ENCODE measurements around the gene IL1RAP. TPM values are rescaled to one million over a fixed set of nuclear protein-coding genes. Genes with fewer than 3 reads are reported as not detected.

Gene IL1RAP
- total and polyA plus RNA-seq, 2 donors (not counting 3 experiments of a cell fraction or from before 2014, with no cell fraction given): 4.3 to 9.2 TPM

- Histone ChIP-seq H3K9ac (replicated peaks; ENCODE audit: extremely low read depth, insufficient read depth, low read length) (no peak overlapping the region), H3K9me1 (replicated peaks; ENCODE audit: control insufficient read depth, extremely low read depth, insufficient read depth, low read length) (no peaks in the 10 kb centered on the region), H3K9me3 (replicated peaks; ENCODE audit: control insufficient read depth, insufficient read depth, low read length) (no peaks in the 10 kb centered on the region), H3K36me3 (ENCODE audit: control insufficient read depth in 2 of 2, extremely low read depth in 1 of 2, insufficient read depth in 2 of 2, low read length in 2 of 2) (no peaks in the 10 kb centered on the region), H4K20me1 (replicated peaks; ENCODE audit: control insufficient read depth, extremely low read depth, insufficient read depth, low read length) (no peaks in the 10 kb centered on the region), H3K4me3 (replicated peaks in 1 of 3; ENCODE audit: insufficient read depth in 1 of 3, low read depth in 1 of 3, low read length in 3 of 3) (no peak overlapping the region), H3K4me1 (ENCODE audit: control insufficient read depth, extremely low read depth, insufficient read depth, low read length) (no peaks in the 10 kb centered on the region), H2AFZ (ENCODE audit: low read depth, low read length) (no peak overlapping the region), H3K27me3 (ENCODE audit: control insufficient read depth in 2 of 2, insufficient read depth in 2 of 2, low read length in 2 of 2) (no peaks in the 10 kb centered on the region), H3K79me2 (ENCODE audit: control insufficient read depth, insufficient read depth, low read length) (no peaks in the 10 kb centered on the region), H3K4me2 (ENCODE audit: insufficient read depth, low read length) (no peak overlapping the region), H3K27ac (ENCODE audit: insufficient read depth, low read depth, low read length) (no peak overlapping the region)
- POLR2A ChIA-PET: no interaction called here
- dilution Hi-C loops (cut with MboI; ENCODE audit: extremely low pct_ligation_motif_present, low sequenced_read_pairs): no loop called here
- TF ChIP-seq FOS (IDR thresholded peaks at IDR 0.05; ENCODE audit: borderline replicate concordance, insufficient read depth, low read length) (no peak), POLR2A (IDR thresholded peaks at IDR 0.05; ENCODE audit: low read depth, low read length) (no peak)
- no TSS peak for BruUV-seq (replicated peaks)
- DNase-seq (ENCODE audit: low read depth, low spot score) (no peak), FAIRE-seq (no peak)
- CTCF ChIA-PET: interaction anchor here (1.4 to 2.2 kb wide), 2 partner anchors 10 kb away, joined by 4 to 6 read pairs; no protein-coding TSS in a partner anchor
- intact Hi-C loops (cut with micrococcal nuclease): no loop called here
Observed at GRCh38 chr3:190524942-190525341, 11.1 kb downstream of the IL1RAP start.

- POLR2A ChIA-PET: no interaction called here
- no peaks in the 10 kb centered on the region for H3K27me3 ChIP-seq (ENCODE audit: control insufficient read depth in 2 of 2, insufficient read depth in 2 of 2, low read length in 2 of 2)
- no peaks in the 10 kb centered on the region for H3K9me3 ChIP-seq (replicated peaks; ENCODE audit: control insufficient read depth, insufficient read depth, low read length)
- no peak overlapping the region for H2AFZ ChIP-seq (ENCODE audit: low read depth, low read length)
- TF ChIP-seq FOS (IDR thresholded peaks at IDR 0.05; ENCODE audit: borderline replicate concordance, insufficient read depth, low read length) (no peak), GATA2 (IDR thresholded peaks at IDR 0.05; ENCODE audit: insufficient read depth, insufficient read length, low read depth, low read length) (no peak), CTCF (IDR thresholded peaks at IDR 0.05; ENCODE audit: extremely low read depth in 1 of 2, insufficient read depth in 1 of 2, low read depth in 1 of 2, low read length in 2 of 2) (no peak)
- H3K9me1 ChIP-seq (replicated peaks; ENCODE audit: control insufficient read depth, extremely low read depth, insufficient read depth, low read length): no peaks in the 10 kb centered on the region
- H3K79me2 ChIP-seq (ENCODE audit: control insufficient read depth, insufficient read depth, low read length): no peaks in the 10 kb centered on the region
- BruUV-seq (replicated peaks): no TSS peak
- H3K36me3 ChIP-seq (ENCODE audit: control insufficient read depth in 2 of 2, extremely low read depth in 1 of 2, insufficient read depth in 2 of 2, low read length in 2 of 2): no peaks in the 10 kb centered on the region
- H3K4me3 ChIP-seq (replicated peaks in 1 of 3; ENCODE audit: insufficient read depth in 1 of 3, low read depth in 1 of 3, low read length in 3 of 3): no peak overlapping the region
- H3K4me2 ChIP-seq (ENCODE audit: insufficient read depth, low read length): no peak overlapping the region
- intact Hi-C loops (cut with micrococcal nuclease) (no loop called here), dilution Hi-C loops (cut with MboI; ENCODE audit: extremely low pct_ligation_motif_present, low sequenced_read_pairs) (no loop called here)
- CTCF ChIA-PET: interaction anchor here (1.4 to 2.2 kb wide), 2 partner anchors 9 to 11 kb away, joined by 4 to 6 read pairs; no protein-coding TSS in a partner anchor
- H3K9ac ChIP-seq (replicated peaks; ENCODE audit: extremely low read depth, insufficient read depth, low read length): no peak overlapping the region
- no peaks in the 10 kb centered on the region for H3K4me1 ChIP-seq (ENCODE audit: control insufficient read depth, extremely low read depth, insufficient read depth, low read length)
- H3K27ac ChIP-seq (ENCODE audit: insufficient read depth, low read depth, low read length): no peak overlapping the region
- no peak for DNase-seq (ENCODE audit: low read depth, low spot score)
- no peaks in the 10 kb centered on the region for H4K20me1 ChIP-seq (replicated peaks; ENCODE audit: control insufficient read depth, extremely low read depth, insufficient read depth, low read length)
- no peak for FAIRE-seq
Observed at GRCh38 chr3:190525634-190526033, 11.7 kb downstream of the IL1RAP start.

Measured in endothelial cell of umbilical vein (primary cell).